NCI-H146 (cell line): ENCODE data around the gene CCDC106.
A peak's percentile ranks its signal among the peaks of the same experiment; 100 is the strongest.

Experiments
- DNase-seq: peaks from one replicate; lab custom pipeline; 2025; lab: John Stamatoyannopoulos, UW

Gene CCDC106

GRCh38 chr19:55647732-55648584 lies at the start of gene CCDC106:
TSS of gene CCDC106 (plus strand) at chr19:55648212. CDS start at chr19:55649047, 835 bp downstream.
- DNase-seq, result peak; percentile 55

GRCh38 chr19:55598719-55599467 lies 49.1 kb upstream of the CCDC106 start:
- peak; percentile 95 for DNase-seq

- DNase-seq, result peak; percentile 100
Observed at GRCh38 chr19:55599468-55599841, 48.6 kb upstream of the CCDC106 start, which contains the start of gene FIZ1. TSS of gene FIZ1 (minus strand) at chr19:55599517. CDS start at chr19:55597865, 1,652 bp downstream.

GRCh38 chr19:55599842-55600661 lies 48.0 kb upstream of the CCDC106 start, which contains the start of gene ZNF524:
TSS of gene ZNF524 (plus strand) at chr19:55600288. CDS start at chr19:55602113, 1,825 bp downstream.
- peak; percentile 96 for DNase-seq

- no peak for DNase-seq
Observed at GRCh38 chr19:55600662-55601028, 47.4 kb upstream of the CCDC106 start.

GRCh38 chr19:55601084-55601483 lies 46.9 kb upstream of the CCDC106 start:
- no peak for DNase-seq

- no peak for DNase-seq
Observed at GRCh38 chr19:55602104-55603001, 45.7 kb upstream of the CCDC106 start.

- DNase-seq, result no peak
Observed at GRCh38 chr19:55603115-55603514, 44.9 kb upstream of the CCDC106 start.

- no peak for DNase-seq
Observed at GRCh38 chr19:55603581-55604292, 44.3 kb upstream of the CCDC106 start.

GRCh38 chr19:55605207-55605636 lies 42.8 kb upstream of the CCDC106 start:
- DNase-seq, result peak; percentile 98

GRCh38 chr19:55605637-55606470 lies 42.2 kb upstream of the CCDC106 start, which contains the start of gene ZNF865:
TSS of gene ZNF865 (plus strand) at chr19:55605647. CDS start at chr19:55613619, 7,972 bp downstream.
- peak; percentile 88 for DNase-seq

GRCh38 chr19:55606471-55606787 lies 41.6 kb upstream of the CCDC106 start:
- DNase-seq, result no peak

- no peak for DNase-seq
Observed at GRCh38 chr19:55606817-55607216, 41.2 kb upstream of the CCDC106 start.

- DNase-seq, result no peak
Observed at GRCh38 chr19:55609326-55609725, 38.7 kb upstream of the CCDC106 start.

GRCh38 chr19:55611300-55611982 lies 36.6 kb upstream of the CCDC106 start:
- no peak for DNase-seq

GRCh38 chr19:55611983-55612645 lies 35.9 kb upstream of the CCDC106 start:
- no peak for DNase-seq

- no peak for DNase-seq
Observed at GRCh38 chr19:55613396-55613795, 34.6 kb upstream of the CCDC106 start.
